ENCODE data around the gene DNAJB6.

The DNAJB6 gene

GRCh38 chr7:157395206-157395605, 58.4 kb downstream of the DNAJB6 start:
- no peak for DNase-seq (ENCODE audit: low read depth, low spot score)

GRCh38 chr7:157396316-157397035, 59.7 kb downstream of the DNAJB6 start:
- no peak for DNase-seq (ENCODE audit: low read depth, low spot score)

- DNase-seq (ENCODE audit: low read depth, low spot score) = no peak
These were observed 60.4 kb downstream of the DNAJB6 start for GRCh38 chr7:157397036-157397720.

GRCh38 chr7:157397731-157398691, 61.2 kb downstream of the DNAJB6 start:
- DNase-seq (ENCODE audit: low read depth, low spot score) = no peak

- DNase-seq (ENCODE audit: low read depth, low spot score) = no peak
These were observed 62.4 kb downstream of the DNAJB6 start for GRCh38 chr7:157399086-157399687.

- DNase-seq (ENCODE audit: low read depth, low spot score) = no peak
These were observed 63.5 kb downstream of the DNAJB6 start for GRCh38 chr7:157400171-157400860.

- DNase-seq (ENCODE audit: low read depth, low spot score) = no peak
These were observed 65.0 kb downstream of the DNAJB6 start for GRCh38 chr7:157401567-157402387.

GRCh38 chr7:157402388-157402703, 65.5 kb downstream of the DNAJB6 start:
- DNase-seq (ENCODE audit: low read depth, low spot score) = no peak

- DNase-seq (ENCODE audit: low read depth, low spot score) = no peak
These were observed 66.2 kb downstream of the DNAJB6 start for GRCh38 chr7:157402911-157403534.

GRCh38 chr7:157403646-157404401, 67.0 kb downstream of the DNAJB6 start:
- no peak for DNase-seq (ENCODE audit: low read depth, low spot score)

- DNase-seq (ENCODE audit: low read depth, low spot score) = no peak
These were observed 68.2 kb downstream of the DNAJB6 start for GRCh38 chr7:157404845-157405481.

- DNase-seq (ENCODE audit: low read depth, low spot score) = no peak
These were observed 68.7 kb downstream of the DNAJB6 start for GRCh38 chr7:157405501-157405900.

- no peak for DNase-seq (ENCODE audit: low read depth, low spot score)
These were observed 69.4 kb downstream of the DNAJB6 start for GRCh38 chr7:157405914-157406810.

GRCh38 chr7:157406971-157407370, 70.2 kb downstream of the DNAJB6 start:
- no peak for DNase-seq (ENCODE audit: low read depth, low spot score)

- DNase-seq (ENCODE audit: low read depth, low spot score) = no peak
These were observed 70.9 kb downstream of the DNAJB6 start for GRCh38 chr7:157407512-157408257.

- no peak for DNase-seq (ENCODE audit: low read depth, low spot score)
These were observed 71.7 kb downstream of the DNAJB6 start for GRCh38 chr7:157408258-157409101.

All from activated naive CD8-positive, alpha-beta T cell treated with anti-CD3 and anti-CD28 coated beads, Interleukin-2, amount 50 U/mL, for 16 hours (primary cell).